SU-DHL-6 (cell line): Measurements from ENCODE around the gene HSPA12B.

ENCODE experiments used
- H2AFZ ChIP-seq: fragments of 200-600 bp; sonication (generic); 2 replicates; pipeline ENCODE4 v1.6.1; 2014; ENCODE audit warnings: low read depth, mild to moderate bottlenecking, moderate library complexity, mixed read lengths, antibody characterized with exemption, low read length; ENCODE audit not compliant: severe bottlenecking
- H3F3A ChIP-seq: fragments of 200-600 bp; shearing (Covaris generic); 2 replicates; pipeline ENCODE4 v1.6.0; 2016; ENCODE audit warnings: antibody characterized with exemption, mild to moderate bottlenecking; ENCODE audit not compliant: insufficient read depth
- H3K27ac ChIP-seq: fragments of 200-600 bp; sonication (generic); 2 replicates; pipeline ENCODE4 v1.5.1; 2016; ENCODE audit warnings: low read depth, mild to moderate bottlenecking, low read length, moderate library complexity, mixed read lengths
- H3K27me3 ChIP-seq: fragments of 200-600 bp; sonication (generic), shearing (Covaris generic); 2 replicates; pipeline ENCODE4 v1.6.0; 2014; ENCODE audit warnings: mild to moderate bottlenecking, low read length
- H3K36me3 ChIP-seq: fragments of 200-600 bp; sonication (generic); 2 replicates; pipeline ENCODE4 v1.6.1; 2014; ENCODE audit warnings: mild to moderate bottlenecking, low read length, mixed read lengths
- H3K4me2 ChIP-seq: fragments of 300-600, 200-600 bp; shearing (Covaris generic), sonication (generic); 2 replicates; pipeline ENCODE4 v1.6.0; 2014; ENCODE audit warnings: low read length, low read depth, mild to moderate bottlenecking; ENCODE audit not compliant: poor library complexity, severe bottlenecking
- H3K4me3 ChIP-seq: fragments of 200-600 bp; sonication (generic); 2 replicates; pipeline ENCODE4 v1.5.1; 2014; ENCODE audit warnings: antibody characterized with exemption, low read length, mild to moderate bottlenecking, mixed read lengths; ENCODE audit not compliant: insufficient read depth, poor library complexity, severe bottlenecking
- H3K79me2 ChIP-seq: fragments of 200-600 bp; sonication (generic); 2 replicates; pipeline ENCODE4 v1.6.1; 2014; ENCODE audit warnings: mild to moderate bottlenecking, low read length, moderate library complexity; ENCODE audit not compliant: insufficient read depth
- H3K9ac ChIP-seq: fragments of 200-600 bp; sonication (generic); 2 replicates; pipeline ENCODE4 v1.7.0; 2014; ENCODE audit warnings: mild to moderate bottlenecking, low read length
- H3K9me2 ChIP-seq: fragments of 200-600 bp; sonication (generic); replicated peaks from 2 replicates; pipeline ENCODE4 v1.6.1; 2014; ENCODE audit warnings: low read length; ENCODE audit not compliant: insufficient read depth
- H3K9me3 ChIP-seq: fragments of 200-600 bp; sonication (generic); 2 replicates; pipeline ENCODE4 v1.6.1; 2014; ENCODE audit warnings: low read length, mixed read lengths; ENCODE audit not compliant: insufficient read depth
- H4K20me1 ChIP-seq: fragments of 200-600 bp; sonication (generic); 2 replicates; pipeline ENCODE4 v1.6.1; 2014; ENCODE audit warnings: low read depth, mild to moderate bottlenecking, antibody characterized with exemption, low read length, moderate library complexity, mixed read lengths
- CTCF ChIP-seq: fragments of 200-600 bp; sonication (generic); IDR thresholded peaks from one replicate; pipeline ENCODE4 v1.5.1; 2017; ENCODE audit warnings: antibody characterized with exemption, mild to moderate bottlenecking, low read length, moderate library complexity; ENCODE audit not compliant: insufficient read depth, poor library complexity, severe bottlenecking
- EZH2phosphoT487 ChIP-seq: fragments of 200-600 bp; sonication (generic), shearing (Covaris generic); conservative IDR thresholded peaks from 2 replicates; pipeline ENCODE4 v1.6.1; 2018; ENCODE audit warnings: mild to moderate bottlenecking, antibody characterized with exemption, low read length, moderate library complexity, mixed read lengths

Gene HSPA12B

GRCh38 chr20:3712279-3712873 lies 20.1 kb upstream of the HSPA12B start, which contains the start of gene SIGLEC1:
Gene SIGLEC1, minus strand, starts transcription at chr20:3712600. Its CDS starts 5,472 bp downstream, at chr20:3707128.
- Histone ChIP-seq H3K27ac (no peak within 1 kb of the TSS), H4K20me1 (no peaks in the 10 kb centered on the region), H3K79me2 (no peaks in the 10 kb centered on the region), H3K36me3 (no peaks in the 10 kb centered on the region), H3K4me2 (no peak within 1 kb of the TSS), H3K9ac (no peak within 1 kb of the TSS), H2AFZ (no peak within 1 kb of the TSS), H3K9me3 (no peaks in the 10 kb centered on the region), H3K27me3 (no peaks in the 10 kb centered on the region), H3K9me2 (no peaks in the 10 kb centered on the region), H3F3A (no peaks in the 10 kb centered on the region), H3K4me3 (no peak within 1 kb of the TSS)
- TF ChIP-seq EZH2phosphoT487: no peak
- TF ChIP-seq CTCF: no peak

DNA sequence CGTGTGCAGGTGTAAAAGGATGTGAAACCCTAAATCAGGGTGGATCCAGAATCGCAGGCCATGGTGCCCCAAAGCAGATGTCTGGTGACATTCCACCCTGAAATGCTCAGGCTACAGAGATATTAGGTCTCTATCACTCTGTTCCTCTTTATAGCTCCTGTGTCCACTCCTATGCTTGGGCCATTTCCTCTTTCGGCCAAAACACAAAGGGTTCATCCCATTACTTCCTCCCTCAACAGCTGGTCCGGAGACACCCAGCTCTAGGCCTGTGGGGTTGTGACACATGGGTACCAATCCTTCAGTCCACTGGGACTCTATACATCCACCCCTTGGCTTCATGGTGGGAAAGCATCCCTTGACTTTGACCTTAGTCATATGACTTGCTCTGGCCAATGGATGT lies 18.4 kb upstream of the HSPA12B start:
- H3K9me2 ChIP-seq: no peaks in the 10 kb centered on the region
- H3K36me3 ChIP-seq: no peaks in the 10 kb centered on the region
- H3K79me2 ChIP-seq: no peaks in the 10 kb centered on the region
- no peaks in the 10 kb centered on the region for H3F3A ChIP-seq
- no peaks in the 10 kb centered on the region for H3K9me3 ChIP-seq
- H3K4me2 ChIP-seq: no peak overlapping the region
- TF ChIP-seq CTCF: no peak
- H3K4me3 ChIP-seq: no peak overlapping the region
- H2AFZ ChIP-seq: no peak overlapping the region
- H3K27me3 ChIP-seq: no peaks in the 10 kb centered on the region
- H3K9ac ChIP-seq: no peak overlapping the region
- no peaks in the 10 kb centered on the region for H4K20me1 ChIP-seq
- no peak overlapping the region for H3K27ac ChIP-seq

DNA sequence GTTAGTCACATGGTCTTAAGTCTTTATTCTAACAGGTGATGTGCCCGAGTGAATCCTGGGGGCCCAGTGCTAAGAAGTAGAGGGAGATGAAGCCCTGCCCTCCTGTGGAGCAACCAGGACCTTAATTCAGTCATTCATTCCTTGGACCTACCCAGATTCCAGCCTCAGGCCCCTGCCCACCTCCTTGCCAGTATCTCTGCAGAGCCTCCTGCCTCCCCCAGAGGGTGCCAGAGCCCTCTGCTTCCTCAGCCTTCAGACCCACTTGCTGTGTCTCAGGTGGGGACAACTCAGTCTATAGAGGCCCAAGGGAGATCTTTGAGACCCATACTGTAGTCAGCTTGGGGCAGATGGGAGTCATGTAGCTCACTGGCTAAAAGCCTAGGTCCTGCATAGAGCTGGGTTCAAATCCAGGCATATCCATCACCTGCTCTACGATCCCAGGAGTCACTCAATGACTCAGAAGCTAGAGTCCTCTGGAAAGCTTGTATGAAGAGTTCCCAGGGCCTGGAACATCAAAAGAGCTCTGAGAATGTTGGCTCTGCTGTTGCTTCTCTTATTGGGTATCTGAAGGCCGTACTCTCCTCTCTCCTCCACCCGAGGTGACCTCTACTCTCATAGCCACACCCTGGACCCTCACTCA lies 16.2 kb upstream of the HSPA12B start:
- Histone ChIP-seq H3K4me3 (no peak overlapping the region), H3K79me2 (no peaks in the 10 kb centered on the region), H3K9me3 (no peaks in the 10 kb centered on the region), H3K9me2 (no peaks in the 10 kb centered on the region), H3K27me3 (no peaks in the 10 kb centered on the region), H3K27ac (no peak overlapping the region), H3K36me3 (no peaks in the 10 kb centered on the region), H3K4me2 (no peak overlapping the region), H4K20me1 (no peaks in the 10 kb centered on the region), H3F3A (no peaks in the 10 kb centered on the region), H2AFZ (no peak overlapping the region), H3K9ac (no peak overlapping the region)
- peak; percentile 65 for TF ChIP-seq CTCF
- TF ChIP-seq EZH2phosphoT487: no peak
